Caco-2 (cell line): ENCODE data around the gene TCF23. TPM values are rescaled to one million over a fixed set of nuclear protein-coding genes. Genes with fewer than 3 reads are reported as not detected.

Source experiments
- BruUV-seq: library from RNA; stranded (reverse); fragments of 400-500 nt; replicated peaks from 2 replicates; lab custom pipeline; 2021; lab: Mats Ljungman, UMichigan
- CTCF ChIA-PET: fragments of 300-600 bp; sonication (Branson Sonifier 250); formaldehyde crosslinking; loops from one replicate; lab custom pipeline; 2022; ENCODE audit warnings: antibody characterized with exemption; lab: Charles Lee
- POLR2A ChIA-PET: fragments of 300-600 bp; sonication (Branson Sonifier 250); formaldehyde crosslinking; loops from one replicate; lab custom pipeline; 2022; ENCODE audit warnings: antibody characterized with exemption; lab: Charles Lee
- DNase-seq, 2 experiments: peaks; one replicate each; pipeline versions ENCODE4 v3.0.0 to v3.0.0-alpha.2; 2020 to 2022
- H3K27me3 ChIP-seq: replicated peaks from 2 replicates; pipeline ENCODE4 v1.6.0; 2011; ENCODE audit warnings: low read length; ENCODE audit not compliant: control insufficient read depth, insufficient read depth
- H3K36me3 ChIP-seq: 2 replicates; pipeline ENCODE4 v1.5.1; 2011; ENCODE audit warnings: low read length; ENCODE audit not compliant: control insufficient read depth, insufficient read depth
- H3K4me1 ChIP-seq: fragments of 250-450 bp; sonication (Bioruptor Pico); 2 replicates; pipeline ENCODE4 v1.5.1; 2020; ENCODE audit warnings: mild to moderate bottlenecking
- H3K4me3 ChIP-seq: 2 replicates; pipeline ENCODE4 v1.5.1; 2011; ENCODE audit warnings: low read depth, mild to moderate bottlenecking, control low read depth, low read length
- H3K9me3 ChIP-seq: fragments of 250-450 bp; sonication (Bioruptor Pico); 2 replicates; pipeline ENCODE4 v1.5.1; 2020; ENCODE audit warnings: mild to moderate bottlenecking, moderate library complexity
- H3K27ac Mint-ChIP-seq: one replicate; pipeline ENCODE4 v1.8.0; 2022; ENCODE audit warnings: mixed read lengths; ENCODE audit not compliant: unreplicated experiment
- H3K27me3 Mint-ChIP-seq: one replicate; pipeline ENCODE4 v1.8.0; 2022; ENCODE audit warnings: mixed read lengths; ENCODE audit not compliant: insufficient read depth, unreplicated experiment
- H3K36me3 Mint-ChIP-seq: one replicate; pipeline ENCODE4 v1.8.0; 2022; ENCODE audit warnings: mild to moderate bottlenecking, mixed read lengths; ENCODE audit not compliant: insufficient read depth, unreplicated experiment
- H3K4me1 Mint-ChIP-seq: one replicate; pipeline ENCODE4 v1.8.0; 2022; ENCODE audit warnings: low read depth, mixed read lengths; ENCODE audit not compliant: unreplicated experiment
- H3K4me3 Mint-ChIP-seq: one replicate; pipeline ENCODE4 v1.8.0; 2022; ENCODE audit warnings: mild to moderate bottlenecking, moderate library complexity, mixed read lengths; ENCODE audit not compliant: unreplicated experiment
- H3K9me3 Mint-ChIP-seq: one replicate; pipeline ENCODE4 v1.8.0; 2022; ENCODE audit warnings: mixed read lengths; ENCODE audit not compliant: unreplicated experiment
- intact Hi-C: fragments of 100-400 bp; cut with micrococcal nuclease; formaldehyde crosslinking; loops from one replicate; pipeline ENCODE4 v1.10.0; 2022; ENCODE audit not compliant: unreplicated experiment
- total RNA-seq: library from RNA; stranded (reverse); gene quantifications from 2 replicates; pipeline ENCODE4 v1.2.3, GENCODE V29; 2022
- TF ChIP-seq, protein P1 (sequence below), 2 experiments: fragments of 200-600 bp in 1 of 2; IDR thresholded peaks; 1 replicate in 1 of 2; 2 replicates in 1 of 2; pipeline versions ENCODE4 v1.5.1 to v1.8.0; 2011 to 2022; ENCODE audit warnings: antibody characterized with exemption in 1 of 2, control low read depth in 1 of 2, inconsistent platforms in 1 of 2, low read depth in 1 of 2, low read length in 1 of 2, mild to moderate bottlenecking in 1 of 2, moderate library complexity in 1 of 2; ENCODE audit not compliant: insufficient read depth in 1 of 2, severe bottlenecking in 1 of 2, unreplicated experiment in 1 of 2

The TCF23 gene
- total RNA-seq, 1 experiment from 2014 or later: not detected

DNA sequence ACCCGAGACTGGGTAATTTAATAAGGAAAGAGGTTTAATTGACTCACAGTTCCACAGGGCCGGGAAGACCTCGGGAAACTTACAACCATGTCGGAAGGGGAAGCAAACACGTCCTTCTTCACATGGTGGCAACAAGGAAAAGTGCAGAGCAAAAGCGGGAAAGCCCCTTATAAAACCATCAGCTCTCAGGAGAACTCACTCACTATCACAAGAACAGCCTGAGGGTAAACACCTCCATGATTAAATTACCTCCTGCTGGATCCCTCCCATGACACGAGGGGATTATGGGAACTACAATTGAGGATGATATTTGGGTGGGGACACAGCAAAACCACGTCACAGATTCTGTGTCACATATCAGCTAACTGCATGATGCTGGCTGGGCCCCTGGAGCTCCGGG lies 11.4 kb downstream of the TCF23 start:
- TF ChIP-seq, protein P1, sequence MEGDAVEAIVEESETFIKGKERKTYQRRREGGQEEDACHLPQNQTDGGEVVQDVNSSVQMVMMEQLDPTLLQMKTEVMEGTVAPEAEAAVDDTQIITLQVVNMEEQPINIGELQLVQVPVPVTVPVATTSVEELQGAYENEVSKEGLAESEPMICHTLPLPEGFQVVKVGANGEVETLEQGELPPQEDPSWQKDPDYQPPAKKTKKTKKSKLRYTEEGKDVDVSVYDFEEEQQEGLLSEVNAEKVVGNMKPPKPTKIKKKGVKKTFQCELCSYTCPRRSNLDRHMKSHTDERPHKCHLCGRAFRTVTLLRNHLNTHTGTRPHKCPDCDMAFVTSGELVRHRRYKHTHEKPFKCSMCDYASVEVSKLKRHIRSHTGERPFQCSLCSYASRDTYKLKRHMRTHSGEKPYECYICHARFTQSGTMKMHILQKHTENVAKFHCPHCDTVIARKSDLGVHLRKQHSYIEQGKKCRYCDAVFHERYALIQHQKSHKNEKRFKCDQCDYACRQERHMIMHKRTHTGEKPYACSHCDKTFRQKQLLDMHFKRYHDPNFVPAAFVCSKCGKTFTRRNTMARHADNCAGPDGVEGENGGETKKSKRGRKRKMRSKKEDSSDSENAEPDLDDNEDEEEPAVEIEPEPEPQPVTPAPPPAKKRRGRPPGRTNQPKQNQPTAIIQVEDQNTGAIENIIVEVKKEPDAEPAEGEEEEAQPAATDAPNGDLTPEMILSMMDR (IDR thresholded peaks at IDR 0.05; ENCODE audit: insufficient read depth in 1 of 2, low read depth in 1 of 2, low read length in 1 of 2, severe bottlenecking in 1 of 2, unreplicated experiment in 1 of 2): no peak
- Histone ChIP-seq H3K27me3 (no peaks in the 10 kb centered on the region), H3K9me3 (no peaks in the 10 kb centered on the region), H3K4me3 (no peak overlapping the region), H3K4me1 (peaks cover 11% of the 10 kb centered on the region), H3K36me3 (no peaks in the 10 kb centered on the region)
- no peaks in the 10 kb centered on the region for H3K27me3 Mint-ChIP-seq
- peaks cover 8% of the 10 kb centered on the region for H3K4me1 Mint-ChIP-seq
- CTCF ChIA-PET: no interaction called here
- no peaks in the 10 kb centered on the region for H3K9me3 Mint-ChIP-seq
- H3K36me3 Mint-ChIP-seq: peaks cover under 1% of the 10 kb centered on the region
- no peak overlapping the region for H3K4me3 Mint-ChIP-seq
- no peak overlapping the region for H3K27ac Mint-ChIP-seq
- no TSS peak for BruUV-seq
- no peak for DNase-seq
- intact Hi-C loops: no loop called here
- POLR2A ChIA-PET: no interaction called here

GRCh38 chr2:27162151-27163121 lies 13.6 kb downstream of the TCF23 start:
- H3K4me3 Mint-ChIP-seq: no peak overlapping the region
- H3K9me3 Mint-ChIP-seq: no peaks in the 10 kb centered on the region
- no peaks in the 10 kb centered on the region for H3K9me3 ChIP-seq
- CTCF ChIA-PET: interaction anchor here (1.5 kb wide), 1 partner anchor 29 kb away, joined by 4 read pairs; no protein-coding TSS in a partner anchor
- BruUV-seq: no TSS peak
- no peak overlapping the region for H3K4me3 ChIP-seq
- TF ChIP-seq, protein P1 (IDR thresholded peaks at IDR 0.05; ENCODE audit: insufficient read depth in 1 of 2, low read depth in 1 of 2, low read length in 1 of 2, severe bottlenecking in 1 of 2, unreplicated experiment in 1 of 2): no peak
- POLR2A ChIA-PET: no interaction called here
- intact Hi-C loops: no loop called here
- H3K36me3 Mint-ChIP-seq: peaks cover 5% of the 10 kb centered on the region
- no peak overlapping the region for H3K27ac Mint-ChIP-seq
- no peaks in the 10 kb centered on the region for H3K27me3 Mint-ChIP-seq
- H3K36me3 ChIP-seq: no peaks in the 10 kb centered on the region
- peaks cover 13% of the 10 kb centered on the region for H3K4me1 ChIP-seq
- H3K27me3 ChIP-seq: no peaks in the 10 kb centered on the region
- DNase-seq: no peak
- H3K4me1 Mint-ChIP-seq: peaks cover 13% of the 10 kb centered on the region

GRCh38 chr2:27164960-27165763 lies 16.4 kb downstream of the TCF23 start:
- peaks cover 13% of the 10 kb centered on the region for H3K4me1 ChIP-seq
- ChIA-PET POLR2A (no interaction called here), CTCF (no interaction called here)
- Mint-ChIP-seq H3K9me3 (no peaks in the 10 kb centered on the region), H3K4me1 (peaks cover 13% of the 10 kb centered on the region), H3K27ac (no peak overlapping the region), H3K36me3 (peaks cover 5% of the 10 kb centered on the region), H3K27me3 (no peaks in the 10 kb centered on the region), H3K4me3 (no peak overlapping the region)
- intact Hi-C loops: no loop called here
- no peaks in the 10 kb centered on the region for H3K9me3 ChIP-seq
- DNase-seq: no peak
- H3K36me3 ChIP-seq: no peaks in the 10 kb centered on the region
- TF ChIP-seq, protein P1 (IDR thresholded peaks at IDR 0.05; ENCODE audit: insufficient read depth in 1 of 2, low read depth in 1 of 2, low read length in 1 of 2, severe bottlenecking in 1 of 2, unreplicated experiment in 1 of 2): no peak
- H3K27me3 ChIP-seq: no peaks in the 10 kb centered on the region
- BruUV-seq: no TSS peak
- no peak overlapping the region for H3K4me3 ChIP-seq
